Measurements from ENCODE around the gene SLC4A1. TPM values are rescaled to one million over a fixed set of nuclear protein-coding genes. Genes with fewer than 3 reads are reported as not detected.

The SLC4A1 gene
- total and polyA plus RNA-seq, 2 of the 13 experiments (the other 11 are each of a cell fraction or from before 2014, with no cell fraction given) = not detected

- TF ChIP-seq ARNTL (CRISPR knock-in tag; IDR thresholded peaks at IDR 0.05) (0 out of 2 replicates have a peak, but pooled peaks have one; percentile 15), ZNF264 (CRISPR knock-in tag; IDR thresholded peaks at IDR 0.05) (peak; percentile 52; the same call in 1 of the 2 replicates), FOXJ3 (CRISPR knock-in tag; IDR thresholded peaks at IDR 0.05; ENCODE audit: borderline replicate concordance) (0 out of 2 replicates have a peak, but pooled peaks have one; percentile 20), BRF2 (CRISPR knock-in tag; IDR thresholded peaks at IDR 0.05) (no peak)
Measured at GRCh38 chr17:44220213-44221083, 47.5 kb downstream of the SLC4A1 start (continued).

- WGBS (ENCODE audit: low lambda C conversion rate) = under 1% methylated on average over 25 of the region's 76 CpGs
- POLR2A ChIA-PET = interaction anchor here (0.6 to 3.9 kb wide), 11 partner anchors 9 to 149 kb away, joined by 3 to 25 read pairs (median 3); partner anchors contain the start of genes ATXN7L3, FAM171A2, G6PC3 and GRN
- peak; percentile 13 for ATAC-seq
- TF ChIP-seq ZNF740 (CRISPR knock-in tag; IDR thresholded peaks at IDR 0.05) (peak; percentile 58; the same call in 1 of the 2 replicates), HNRNPK (IDR thresholded peaks at IDR 0.05; ENCODE audit: low read depth, low read length, poor library complexity, severe bottlenecking) (peak; percentile 83), PAXIP1 (CRISPR knock-in tag; conservative IDR thresholded peaks at IDR 0.05) (no peak), ARID5B (CRISPR knock-in tag; IDR thresholded peaks at IDR 0.05) (0 out of 2 replicates have a peak, but pooled peaks have one; percentile 4)
Measured at GRCh38 chr17:44219616-44220212, 48.2 kb downstream of the SLC4A1 start, which contains the start of gene UBTF. Gene UBTF, minus strand, starts transcription at chr17:44219675. Its CDS starts 1,446 bp downstream, at chr17:44218229.

More at GRCh38 chr17:44219616-44220212, 48.2 kb downstream of the SLC4A1 start, which contains the start of gene UBTF:
- CTCF ChIA-PET (ENCODE audit: low intra/inter-chr PET ratio, low total read pairs) = no interaction called here
- no TSS peak for BruUV-seq (replicated peaks)
- peaks cover 18 to 23% of the 10 kb centered on the region in 2 experiments for H3K36me3 ChIP-seq (replicated peaks in 1 of 2; ENCODE audit: control insufficient read depth in 1 of 2, insufficient read depth in 2 of 2, low read length in 2 of 2)
- in situ Hi-C loops (cut with HindIII; ENCODE audit: extremely low pct_ligation_motif_present, low pct_unique_long_range_greater_than_20kb) = loop anchor here (5.0 kb wide), 1 partner anchor 108 kb away; no protein-coding TSS in a partner anchor
- peak within 1 kb of the TSS; percentile 95 for H3K4me2 ChIP-seq (ENCODE audit: low read depth, low read length)
- peak within 1 kb of the TSS; percentile 94 for H3K9ac ChIP-seq (ENCODE audit: insufficient read depth, low read depth, low read length)
- intact Hi-C loops (cut with micrococcal nuclease; ENCODE audit: unreplicated experiment) = loop anchor here (2.0 kb wide), 2 partner anchors 17 to 105 kb away; partner anchors contain the start of gene SLC25A39
- peaks cover 34% of the 10 kb centered on the region for H3K4me1 ChIP-seq (ENCODE audit: insufficient read depth, low read length)
- no peaks in the 10 kb centered on the region; the same call in 1 of the 2 replicates for H4K20me1 ChIP-seq (ENCODE audit: insufficient read depth, low read length)
- peaks cover 28% of the 10 kb centered on the region for H3K79me2 ChIP-seq (ENCODE audit: insufficient read depth, low read length)
- DNase-seq (ENCODE audit: low spot score) (peak; percentile 51), FAIRE-seq (no peak)
- H3K27me3 ChIP-seq (ENCODE audit: control insufficient read depth in 1 of 2, insufficient read depth in 2 of 2, low read length in 2 of 2) = no peaks in the 10 kb centered on the region; a peak in 1 of 5 replicates
- H3K9me3 ChIP-seq (ENCODE audit: low read length) = no peaks in the 10 kb centered on the region
- peak within 1 kb of the TSS; percentile 89 for H3K27ac ChIP-seq (ENCODE audit: extremely low read length, insufficient read depth, low read length)
- peak within 1 kb of the TSS; percentile 88 to 99 (median 98) for H3K4me3 ChIP-seq (replicated peaks in 1 of 3; ENCODE audit: insufficient read depth in 1 of 3, low read depth in 2 of 3, low read length in 3 of 3)
- no peak within 1 kb of the TSS for H2AFZ ChIP-seq (ENCODE audit: low read length)
